ENCODE measurements around the gene TNIK. TPM values are rescaled to one million over a fixed set of nuclear protein-coding genes. Genes with fewer than 3 reads are reported as not detected.

The TNIK gene
- total and polyA plus RNA-seq, 2 of the 13 experiments (the other 11 are each of a cell fraction or from before 2014, with no cell fraction given), result 0.15 to 0.22 TPM

DNA sequence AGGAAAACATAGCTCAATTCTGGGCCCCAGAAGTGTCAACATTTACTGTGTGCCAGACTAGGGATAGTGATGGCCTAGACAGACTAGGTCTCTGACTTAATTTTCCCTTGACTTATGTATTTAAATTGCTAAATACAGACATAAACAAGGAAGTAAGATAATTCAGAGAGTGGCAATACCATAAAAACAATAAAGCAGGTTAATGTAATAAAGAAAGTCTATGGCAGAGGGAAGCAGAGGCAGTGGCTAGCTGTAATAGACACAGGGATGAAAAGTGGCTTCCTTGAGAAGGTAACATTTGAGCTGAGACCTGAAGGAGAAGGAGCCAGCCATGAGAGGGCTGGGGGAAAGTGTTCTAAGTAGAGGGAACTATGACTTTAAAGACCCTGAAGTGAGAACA, 95.7 kb downstream of the TNIK start:
- intact Hi-C loops (cut with micrococcal nuclease; ENCODE audit: unreplicated experiment), result no loop called here
- H3K4me2 ChIP-seq (ENCODE audit: low read depth, low read length), result no peak overlapping the region
- DNase-seq (ENCODE audit: low spot score), result no peak
- no peaks in the 10 kb centered on the region for H3K79me2 ChIP-seq (ENCODE audit: insufficient read depth, low read length)
- in situ Hi-C loops (cut with HindIII; ENCODE audit: extremely low pct_ligation_motif_present, low pct_unique_long_range_greater_than_20kb), result no loop called here
- H3K27ac ChIP-seq (ENCODE audit: extremely low read length, insufficient read depth, low read length), result no peak overlapping the region
- H4K20me1 ChIP-seq (ENCODE audit: insufficient read depth, low read length), result no peaks in the 10 kb centered on the region
- no peak for FAIRE-seq
- POLR2A ChIA-PET, result no interaction called here
- no peaks in the 10 kb centered on the region; the same call in 1 of the 2 replicates for H3K4me1 ChIP-seq (ENCODE audit: insufficient read depth, low read length)
- no TSS peak for BruUV-seq (replicated peaks)
- CTCF ChIA-PET (ENCODE audit: low intra/inter-chr PET ratio, low total read pairs), result no interaction called here
- no peak overlapping the region for H3K9ac ChIP-seq (ENCODE audit: insufficient read depth, low read depth, low read length)
- no peak for ATAC-seq
- no peaks in the 10 kb centered on the region for H3K27me3 ChIP-seq (ENCODE audit: control insufficient read depth in 1 of 2, insufficient read depth in 2 of 2, low read length in 2 of 2)
- no peaks in the 10 kb centered on the region for H3K36me3 ChIP-seq (replicated peaks in 1 of 2; ENCODE audit: control insufficient read depth in 1 of 2, insufficient read depth in 2 of 2, low read length in 2 of 2)
- TF ChIP-seq GATAD2A (CRISPR knock-in tag; IDR thresholded peaks at IDR 0.05) (no peak), DNMT3B (CRISPR knock-in tag; conservative IDR thresholded peaks at IDR 0.05) (no peak), MED13 (CRISPR knock-in tag; IDR thresholded peaks at IDR 0.05) (no peak), SMYD3 (CRISPR knock-in tag; IDR thresholded peaks at IDR 0.05) (no peak), GTF2F1 (IDR thresholded peaks at IDR 0.05; ENCODE audit: low read length) (no peak), TBP (CRISPR knock-in tag; IDR thresholded peaks at IDR 0.05) (no peak), EED (CRISPR knock-in tag; IDR thresholded peaks at IDR 0.05) (no peak), ZNF143 (CRISPR knock-in tag; IDR thresholded peaks at IDR 0.05) (no peak), RNF2 (conservative IDR thresholded peaks at IDR 0.05; ENCODE audit: low read depth) (no peak), MAFF (IDR thresholded peaks at IDR 0.05; ENCODE audit: low read depth, low read length) (no peak)
- TF ChIP-seq, protein P1, sequence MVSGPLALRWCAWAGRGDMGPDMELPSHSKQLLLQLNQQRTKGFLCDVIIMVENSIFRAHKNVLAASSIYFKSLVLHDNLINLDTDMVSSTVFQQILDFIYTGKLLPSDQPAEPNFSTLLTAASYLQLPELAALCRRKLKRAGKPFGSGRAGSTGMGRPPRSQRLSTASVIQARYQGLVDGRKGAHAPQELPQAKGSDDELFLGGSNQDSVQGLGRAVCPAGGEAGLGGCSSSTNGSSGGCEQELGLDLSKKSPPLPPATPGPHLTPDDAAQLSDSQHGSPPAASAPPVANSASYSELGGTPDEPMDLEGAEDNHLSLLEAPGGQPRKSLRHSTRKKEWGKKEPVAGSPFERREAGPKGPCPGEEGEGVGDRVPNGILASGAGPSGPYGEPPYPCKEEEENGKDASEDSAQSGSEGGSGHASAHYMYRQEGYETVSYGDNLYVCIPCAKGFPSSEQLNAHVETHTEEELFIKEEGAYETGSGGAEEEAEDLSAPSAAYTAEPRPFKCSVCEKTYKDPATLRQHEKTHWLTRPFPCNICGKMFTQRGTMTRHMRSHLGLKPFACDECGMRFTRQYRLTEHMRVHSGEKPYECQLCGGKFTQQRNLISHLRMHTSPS (CRISPR knock-in tag; IDR thresholded peaks at IDR 0.05; ENCODE audit: low read depth), result no peak
- TF ChIP-seq, protein P2, sequence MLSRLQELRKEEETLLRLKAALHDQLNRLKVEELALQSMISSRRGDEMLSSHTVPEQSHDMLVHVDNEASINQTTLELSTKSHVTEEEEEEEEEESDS (CRISPR knock-in tag; IDR thresholded peaks at IDR 0.05; ENCODE audit: borderline replicate concordance), result no peak
- TF ChIP-seq, protein P3, sequence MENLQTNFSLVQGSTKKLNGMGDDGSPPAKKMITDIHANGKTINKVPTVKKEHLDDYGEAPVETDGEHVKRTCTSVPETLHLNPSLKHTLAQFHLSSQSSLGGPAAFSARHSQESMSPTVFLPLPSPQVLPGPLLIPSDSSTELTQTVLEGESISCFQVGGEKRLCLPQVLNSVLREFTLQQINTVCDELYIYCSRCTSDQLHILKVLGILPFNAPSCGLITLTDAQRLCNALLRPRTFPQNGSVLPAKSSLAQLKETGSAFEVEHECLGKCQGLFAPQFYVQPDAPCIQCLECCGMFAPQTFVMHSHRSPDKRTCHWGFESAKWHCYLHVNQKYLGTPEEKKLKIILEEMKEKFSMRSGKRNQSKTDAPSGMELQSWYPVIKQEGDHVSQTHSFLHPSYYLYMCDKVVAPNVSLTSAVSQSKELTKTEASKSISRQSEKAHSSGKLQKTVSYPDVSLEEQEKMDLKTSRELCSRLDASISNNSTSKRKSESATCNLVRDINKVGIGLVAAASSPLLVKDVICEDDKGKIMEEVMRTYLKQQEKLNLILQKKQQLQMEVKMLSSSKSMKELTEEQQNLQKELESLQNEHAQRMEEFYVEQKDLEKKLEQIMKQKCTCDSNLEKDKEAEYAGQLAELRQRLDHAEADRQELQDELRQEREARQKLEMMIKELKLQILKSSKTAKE (CRISPR knock-in tag; IDR thresholded peaks at IDR 0.05; ENCODE audit: borderline replicate concordance), result no peak
- no peak overlapping the region for H2AFZ ChIP-seq (ENCODE audit: low read length)
- no peak overlapping the region for H3K4me3 ChIP-seq (replicated peaks in 1 of 3; ENCODE audit: insufficient read depth in 1 of 3, low read depth in 2 of 3, low read length in 3 of 3)
- H3K9me3 ChIP-seq (ENCODE audit: low read length), result no peaks in the 10 kb centered on the region

Data from HepG2 (cell line).